BE2C (cell line): ENCODE data around the gene GPLD1.

ENCODE experiments used
- DNase-seq: peaks from one replicate; pipeline ENCODE4 v3.0.0-alpha.2; 2020
- H3K27me3 ChIP-seq: fragments of 250-450 bp; sonication (Bioruptor Pico); 2 replicates; pipeline ENCODE4 v1.5.1; 2020; ENCODE audit warnings: mild to moderate bottlenecking
- H3K36me3 ChIP-seq: fragments of 250-450 bp; sonication (Bioruptor Pico); 2 replicates; pipeline ENCODE4 v1.5.1; 2020; ENCODE audit warnings: mild to moderate bottlenecking
- H3K4me1 ChIP-seq: fragments of 250-450 bp; sonication (Bioruptor Pico); 2 replicates; pipeline ENCODE4 v1.5.1; 2020
- H3K4me3 ChIP-seq: 2 replicates; pipeline ENCODE4 v1.5.1; 2011; ENCODE audit warnings: low read depth, low read length
- H3K9me3 ChIP-seq: fragments of 250-450 bp; sonication (Bioruptor Pico); 2 replicates; pipeline ENCODE4 v1.5.1; 2020
- CTCF ChIP-seq: IDR thresholded peaks from 2 replicates; pipeline ENCODE4 v1.5.1; 2012; ENCODE audit warnings: mild to moderate bottlenecking, low read depth, low read length

Gene GPLD1

GRCh38 chr6:24448396-24448795, 41.0 kb downstream of the GPLD1 start:
- Histone ChIP-seq H3K27me3 (no peaks in the 10 kb centered on the region), H3K4me3 (no peak overlapping the region), H3K36me3 (no peaks in the 10 kb centered on the region), H3K4me1 (no peaks in the 10 kb centered on the region), H3K9me3 (no peaks in the 10 kb centered on the region)
- no peak for TF ChIP-seq CTCF
- DNase-seq = no peak

GRCh38 chr6:24446670-24447069, 42.7 kb downstream of the GPLD1 start:
- Histone ChIP-seq H3K9me3 (no peaks in the 10 kb centered on the region), H3K4me1 (no peaks in the 10 kb centered on the region), H3K36me3 (no peaks in the 10 kb centered on the region), H3K27me3 (no peaks in the 10 kb centered on the region), H3K4me3 (no peak overlapping the region)
- no peak for DNase-seq
- TF ChIP-seq CTCF = no peak

- no peak for DNase-seq
- no peak overlapping the region for H3K4me3 ChIP-seq
Measured at GRCh38 chr6:24445704-24446103, 43.7 kb downstream of the GPLD1 start.

GRCh38 chr6:24444588-24444987, 44.8 kb downstream of the GPLD1 start:
- H3K9me3 ChIP-seq = no peaks in the 10 kb centered on the region
- H3K4me1 ChIP-seq = no peaks in the 10 kb centered on the region
- no peaks in the 10 kb centered on the region for H3K36me3 ChIP-seq
- no peak for TF ChIP-seq CTCF
- no peak overlapping the region for H3K4me3 ChIP-seq
- no peak for DNase-seq
- H3K27me3 ChIP-seq = no peaks in the 10 kb centered on the region

More at GRCh38 chr6:24445704-24446103, 43.7 kb downstream of the GPLD1 start:
- Histone ChIP-seq H3K9me3 (no peaks in the 10 kb centered on the region), H3K27me3 (no peaks in the 10 kb centered on the region), H3K4me1 (no peaks in the 10 kb centered on the region), H3K36me3 (no peaks in the 10 kb centered on the region)
- no peak for TF ChIP-seq CTCF

GRCh38 chr6:24441599-24441904, 47.8 kb downstream of the GPLD1 start:
- H3K27me3 ChIP-seq = no peaks in the 10 kb centered on the region
- H3K4me1 ChIP-seq = no peaks in the 10 kb centered on the region
- no peaks in the 10 kb centered on the region for H3K36me3 ChIP-seq
- TF ChIP-seq CTCF = no peak
- no peak for DNase-seq
- H3K4me3 ChIP-seq = no peak overlapping the region
- no peaks in the 10 kb centered on the region for H3K9me3 ChIP-seq

GRCh38 chr6:24440897-24441598, 48.3 kb downstream of the GPLD1 start:
- H3K4me1 ChIP-seq = no peaks in the 10 kb centered on the region
- no peak for DNase-seq
- no peaks in the 10 kb centered on the region for H3K36me3 ChIP-seq
- H3K27me3 ChIP-seq = no peaks in the 10 kb centered on the region
- no peak overlapping the region for H3K4me3 ChIP-seq
- no peak for TF ChIP-seq CTCF
- no peaks in the 10 kb centered on the region for H3K9me3 ChIP-seq
